Natural killer cell (primary cell): ENCODE measurements around the gene FKBP1A. TPM values are rescaled to one million over a fixed set of nuclear protein-coding genes. Genes with fewer than 3 reads are reported as not detected.
A peak's percentile ranks its signal among the peaks of the same experiment; 100 is the strongest.

Experiments used
- ATAC-seq, 3 donors: fragments of 150-1000 bp in 2 of 3; fragments of 200-7000 bp in 1 of 3; cut with Tn5 transposase; 1 replicate in 1 of 3; 2 replicates in 2 of 3; pipeline ENCODE4 v1.10.0; 2021; ENCODE audit warnings: mild to moderate bottlenecking in 2 of 3, moderate library complexity in 2 of 3
- DNase-seq, 2 donors: peaks; one replicate each; pipeline versions ENCODE4 v3.0.0 to v3.0.0-alpha.2; 2013 to 2021; ENCODE audit warnings: mixed read lengths in 1 of 2
- H3K27ac ChIP-seq: one replicate; pipeline ENCODE4 v1.5.1; 2013; ENCODE audit warnings: mild to moderate bottlenecking, low read length
- H3K27me3 ChIP-seq: one replicate; pipeline ENCODE4 v1.6.1; 2013; ENCODE audit warnings: low read length; ENCODE audit not compliant: control insufficient read depth, insufficient read depth
- H3K36me3 ChIP-seq: one replicate; pipeline ENCODE4 v1.6.1; 2013; ENCODE audit warnings: low read length; ENCODE audit not compliant: control insufficient read depth, insufficient read depth
- H3K4me1 ChIP-seq: one replicate; pipeline ENCODE4 v1.6.1; 2013; ENCODE audit warnings: low read length; ENCODE audit not compliant: control insufficient read depth, insufficient read depth
- H3K4me3 ChIP-seq: one replicate; pipeline ENCODE4 v1.5.1; 2013; ENCODE audit warnings: low read length
- H3K9me3 ChIP-seq: one replicate; pipeline ENCODE4 v1.6.1; 2013; ENCODE audit warnings: low read length; ENCODE audit not compliant: control insufficient read depth, insufficient read depth
- H3K27ac Mint-ChIP-seq, 2 donors: one replicate each; pipeline ENCODE4 v1.8.0; 2022; ENCODE audit warnings: mild to moderate bottlenecking in 2 of 2, mixed read lengths in 2 of 2, moderate library complexity in 1 of 2
- H3K27me3 Mint-ChIP-seq, 2 donors: one replicate each; pipeline ENCODE4 v1.8.0; 2022; ENCODE audit warnings: low read depth in 2 of 2, mixed read lengths in 2 of 2
- H3K36me3 Mint-ChIP-seq: one replicate; pipeline ENCODE4 v1.8.0; 2022; ENCODE audit warnings: mixed read lengths
- H3K4me1 Mint-ChIP-seq, 2 donors: one replicate each; pipeline ENCODE4 v1.8.0; 2022; ENCODE audit warnings: mixed read lengths in 2 of 2
- H3K4me3 Mint-ChIP-seq: one replicate; pipeline ENCODE4 v1.8.0; 2022; ENCODE audit warnings: mild to moderate bottlenecking, moderate library complexity, mixed read lengths
- H3K9me3 Mint-ChIP-seq, 2 donors: one replicate each; pipeline ENCODE4 v1.8.0; 2022; ENCODE audit warnings: mixed read lengths in 2 of 2
- CTCF ChIP-seq: fragments of 200-600 bp; IDR thresholded peaks from one replicate; pipeline ENCODE4 v1.8.0; 2022; ENCODE audit warnings: antibody characterized with exemption
- WGBS: methylation state at CpG from one replicate; pipeline ENCODE4 v1.1.7; 2013; ENCODE audit warnings: missing lambda C conversion rate; ENCODE audit not compliant: insufficient coverage; 5-methylcytosine and 5-hydroxymethylcytosine counted together
- intact Hi-C: fragments of 100-400 bp; cut with micrococcal nuclease; formaldehyde crosslinking; loops from one replicate; pipeline ENCODE4 v1.14.2; 2022
- total RNA-seq, 4 donors: library from RNA; stranded (reverse); fragments of 120-200 nt in 1 of 4; gene quantifications; one replicate each; pipeline versions ENCODE4 v1.2.3 to v1.2.4, GENCODE V29; 2013 to 2022

FKBP1A gene
- total RNA-seq, 3 donors from 2014 or later (not counting 1 experiment from before 2014, with no cell fraction given) = 74.6 to 76.4 (median 75.4) TPM

- ATAC-seq = no peak
- H3K27ac Mint-ChIP-seq = no peak overlapping the region
- H3K27me3 ChIP-seq = no peaks in the 10 kb centered on the region
- peak overlapping the region; percentile 76 for H3K4me3 ChIP-seq
- H3K4me1 ChIP-seq = peaks cover 17% of the 10 kb centered on the region
- no peak for TF ChIP-seq CTCF
- no peak overlapping the region for H3K4me3 Mint-ChIP-seq
- intact Hi-C loops = no loop called here
- no peaks in the 10 kb centered on the region for H3K36me3 ChIP-seq
- 63% methylated on average over 10 of the region's 10 CpGs for WGBS
- no peaks in the 10 kb centered on the region for H3K9me3 ChIP-seq
- H3K9me3 Mint-ChIP-seq = no peaks in the 10 kb centered on the region
- H3K27ac ChIP-seq = peak overlapping the region; percentile 94
- DNase-seq = no peak
- H3K36me3 Mint-ChIP-seq = no peaks in the 10 kb centered on the region
- H3K27me3 Mint-ChIP-seq = peaks cover 7 to 10% of the 10 kb centered on the region in 2 donors
- H3K4me1 Mint-ChIP-seq = peaks cover 0 to 11% of the 10 kb centered on the region in 2 donors
Observed at GRCh38 chr20:1326031-1326930, 66.6 kb downstream of the FKBP1A start.

DNA sequence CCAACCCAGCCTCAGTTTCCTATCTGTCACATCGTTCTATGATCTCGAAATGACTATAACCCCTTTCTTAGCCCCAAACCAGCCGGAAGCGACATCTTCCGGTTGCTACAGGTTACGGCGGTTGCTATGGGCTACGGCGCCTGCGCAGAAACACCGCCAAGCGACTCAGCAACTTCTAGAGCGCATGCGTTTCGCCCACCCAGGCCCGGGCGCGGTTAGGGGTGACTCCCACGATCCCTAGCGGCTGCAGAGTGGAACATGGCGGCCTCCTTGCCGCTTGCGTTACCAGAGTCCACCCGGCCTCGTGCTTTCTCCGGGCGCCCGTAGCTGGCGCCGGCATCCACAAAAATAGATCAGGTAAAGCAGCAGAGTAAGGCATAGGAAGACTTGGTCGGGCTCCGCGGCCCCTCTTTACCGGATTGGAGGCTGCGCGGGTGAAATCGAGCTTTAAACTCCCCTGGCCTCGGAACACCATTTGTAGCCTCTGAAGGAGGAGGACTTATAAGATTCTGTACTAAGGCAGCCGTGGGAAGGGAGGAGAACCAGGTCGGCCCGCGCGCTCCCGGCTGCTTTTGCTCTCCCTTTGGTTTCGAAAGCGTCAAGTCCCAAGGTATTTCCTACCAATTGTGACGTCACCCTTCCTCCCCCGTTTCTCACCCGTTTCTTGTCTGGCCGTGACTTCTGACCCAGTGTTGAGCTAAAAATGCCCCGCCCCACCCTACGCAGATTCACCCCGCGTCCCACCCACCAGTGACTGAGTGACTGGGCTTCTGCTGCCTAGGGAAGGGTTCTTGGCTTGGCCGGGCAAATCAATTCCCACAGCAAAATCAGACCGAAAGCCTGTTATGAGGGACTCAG, 67.5 kb downstream of the FKBP1A start:
- TF ChIP-seq CTCF = no peak
- ATAC-seq (peak; percentile 87 to 96 (median 89)), DNase-seq (peak; percentile 98 to 100)
- Histone ChIP-seq H3K4me1 (peaks cover 17% of the 10 kb centered on the region), H3K27me3 (no peaks in the 10 kb centered on the region), H3K27ac (peak overlapping the region; percentile 94), H3K36me3 (no peaks in the 10 kb centered on the region), H3K4me3 (peak overlapping the region; percentile 76), H3K9me3 (no peaks in the 10 kb centered on the region)
- WGBS = under 1% methylated on average over 56 of the region's 56 CpGs
- intact Hi-C loops = loop anchor here (1.0 kb wide), 2 partner anchors 12 to 68 kb away; partner anchors contain the start of gene FKBP1A
- H3K27ac Mint-ChIP-seq = no peak overlapping the region
- H3K27me3 Mint-ChIP-seq = peaks cover 10 to 11% of the 10 kb centered on the region in 2 donors
- H3K4me3 Mint-ChIP-seq = no peak overlapping the region
- H3K9me3 Mint-ChIP-seq = no peaks in the 10 kb centered on the region
- peaks cover 0 to 6% of the 10 kb centered on the region in 2 donors for H3K4me1 Mint-ChIP-seq
- H3K36me3 Mint-ChIP-seq = no peaks in the 10 kb centered on the region

DNA sequence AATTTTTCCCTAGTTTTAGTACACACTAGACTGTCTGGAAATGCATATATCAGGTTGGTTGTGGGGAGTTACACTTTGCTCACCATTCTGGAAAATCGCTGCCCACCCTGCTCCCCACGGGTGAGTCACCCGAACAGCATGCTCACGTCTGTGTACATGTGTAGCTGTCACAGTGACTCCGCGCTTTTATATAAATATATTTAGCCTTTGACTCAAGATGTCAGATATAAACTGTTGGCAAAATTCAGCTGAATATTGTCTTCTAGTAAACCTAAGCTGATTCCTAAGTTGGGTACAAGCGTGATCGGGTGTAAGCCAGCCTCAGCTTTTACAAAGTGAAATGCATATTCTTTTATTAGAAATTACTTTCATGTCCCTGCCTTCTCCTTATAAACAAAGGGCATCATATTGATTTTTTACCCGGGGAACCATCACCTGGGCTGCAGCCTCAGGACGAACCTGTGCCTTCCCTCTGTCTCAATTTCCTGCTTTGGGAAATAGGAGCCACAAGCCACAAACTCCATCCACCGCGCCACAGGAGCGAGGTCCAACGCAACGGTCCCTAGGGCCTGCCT, 68.2 kb downstream of the FKBP1A start:
- intact Hi-C loops = loop anchor here (1.0 kb wide), 2 partner anchors 11 to 69 kb away; partner anchors contain the start of gene FKBP1A
- peaks cover 17% of the 10 kb centered on the region for H3K4me1 ChIP-seq
- Mint-ChIP-seq H3K4me1 (peaks cover 0 to 5% of the 10 kb centered on the region in 2 donors), H3K4me3 (no peak overlapping the region), H3K27me3 (peaks cover 11 to 13% of the 10 kb centered on the region in 2 donors), H3K9me3 (no peaks in the 10 kb centered on the region), H3K36me3 (no peaks in the 10 kb centered on the region), H3K27ac (no peak overlapping the region)
- H3K4me3 ChIP-seq = peak overlapping the region; percentile 76
- no peaks in the 10 kb centered on the region for H3K27me3 ChIP-seq
- no peaks in the 10 kb centered on the region for H3K36me3 ChIP-seq
- H3K27ac ChIP-seq = peak overlapping the region; percentile 94
- DNase-seq (peak; percentile 37 to 53), ATAC-seq (peak in 1 of 3 donors; percentile 36)
- WGBS = 20% methylated on average over 14 of the region's 15 CpGs
- H3K9me3 ChIP-seq = no peaks in the 10 kb centered on the region
- no peak for TF ChIP-seq CTCF
